HepG2 (cell line): ENCODE measurements around the gene RHBDD2. TPM values are rescaled to one million over a fixed set of nuclear protein-coding genes. Genes with fewer than 3 reads are reported as not detected.

ENCODE experiments used
- ATAC-seq: fragments of 200-7000 bp; cut with Tn5 transposase; 3 replicates; pipeline ENCODE4 v1.9.1; 2020; ENCODE audit warnings: mild to moderate bottlenecking, moderate library complexity
- BruUV-seq: library from RNA; stranded (reverse); fragments of 400-500 nt; replicated peaks from 2 replicates; lab custom pipeline; 2021; lab: Mats Ljungman, UMichigan
- CTCF ChIA-PET: fragments of 300-600 bp; formaldehyde crosslinking; extraction: SDS; loops from one replicate; lab custom pipeline; 2021; ENCODE audit warnings: low total read pairs, inconsistent platforms, low intra/inter-chr PET ratio; lab: Yijun Ruan, JAX
- POLR2A ChIA-PET: fragments of 350-600 bp; sonication (Branson Sonifier 250); formaldehyde crosslinking; loops from one replicate; lab custom pipeline; 2020; ENCODE audit warnings: antibody characterized with exemption, inconsistent platforms; lab: Yijun Ruan, JAX
- DNase-seq: peaks from one replicate; pipeline ENCODE4 v3.0.0-alpha.2; 2015; ENCODE audit warnings: low spot score
- FAIRE-seq: peaks from 3 replicates; lab custom pipeline; 2011; peaks lifted over from hg19 to GRCh38; lab: Jason Lieb, UNC
- H2AFZ ChIP-seq: one replicate; pipeline ENCODE4 v1.6.1; 2011; ENCODE audit warnings: low read length, inconsistent platforms
- H3K27ac ChIP-seq: fragments of 300-600 bp; 3 replicates; pipeline ENCODE4 v1.8.0; 2011; ENCODE audit warnings: mixed run types, mild to moderate bottlenecking, mixed read lengths, low read length, inconsistent platforms; ENCODE audit not compliant: insufficient read depth; ENCODE audit errors: extremely low read length
- H3K27me3 ChIP-seq, 2 experiments: fragments of 200-600 bp in 1 of 2; 2 replicates in 1 of 2; 3 replicates in 1 of 2; pipeline versions ENCODE4 v1.6.0 to v1.8.0; 2011; ENCODE audit warnings: low read length in 2 of 2, mild to moderate bottlenecking in 2 of 2, moderate library complexity in 2 of 2, inconsistent platforms in 1 of 2; ENCODE audit not compliant: insufficient read depth in 2 of 2, control insufficient read depth in 1 of 2
- H3K36me3 ChIP-seq, 2 experiments: fragments of 200-600 bp in 1 of 2; replicated peaks in 1 of 2; 2 replicates in 1 of 2; 3 replicates in 1 of 2; pipeline versions ENCODE4 v1.5.1 to v1.8.0; 2011; ENCODE audit warnings: low read length in 2 of 2, inconsistent platforms in 1 of 2; ENCODE audit not compliant: insufficient read depth in 2 of 2, control insufficient read depth in 1 of 2
- H3K4me1 ChIP-seq: 2 replicates; pipeline ENCODE4 v1.5.1; 2012; ENCODE audit warnings: low read length, inconsistent platforms; ENCODE audit not compliant: insufficient read depth
- H3K4me2 ChIP-seq: 2 replicates; pipeline ENCODE4 v1.6.0; 2011; ENCODE audit warnings: low read depth, low read length, inconsistent platforms
- H3K4me3 ChIP-seq, 3 experiments: fragments of 200-600 bp in 1 of 3; sonication (generic), shearing (Covaris generic) in 1 of 3; replicated peaks in 1 of 3; 2 replicates each; pipeline ENCODE4 v1.5.1; 2011 to 2016; ENCODE audit warnings: low read length in 3 of 3, inconsistent platforms in 2 of 3, low read depth in 2 of 3, mild to moderate bottlenecking in 2 of 3, control low read depth in 1 of 3, mixed read lengths in 1 of 3; ENCODE audit not compliant: insufficient read depth in 1 of 3
- H3K79me2 ChIP-seq: one replicate; pipeline ENCODE4 v1.6.1; 2011; ENCODE audit warnings: low read length, inconsistent platforms; ENCODE audit not compliant: insufficient read depth
- H3K9ac ChIP-seq: 2 replicates; pipeline ENCODE4 v1.6.0; 2011; ENCODE audit warnings: mild to moderate bottlenecking, low read depth, low read length, inconsistent platforms; ENCODE audit not compliant: insufficient read depth
- H3K9me3 ChIP-seq: 2 replicates; pipeline ENCODE4 v1.5.1; 2012; ENCODE audit warnings: mild to moderate bottlenecking, low read length
- H4K20me1 ChIP-seq: 2 replicates; pipeline ENCODE4 v1.6.0; 2011; ENCODE audit warnings: inconsistent platforms, mild to moderate bottlenecking, low read length, moderate library complexity; ENCODE audit not compliant: insufficient read depth
- ARHGAP35 ChIP-seq: sonication (generic); formaldehyde crosslinking; IDR thresholded peaks from 2 replicates; pipeline ENCODE4 v1.9.0; 2022; ENCODE audit warnings: mild to moderate bottlenecking, inconsistent platforms, moderate library complexity, missing genetic modification reagents, borderline replicate concordance
- MAFF ChIP-seq: IDR thresholded peaks from 2 replicates; pipeline ENCODE4 v1.6.1; 2011; ENCODE audit warnings: low read depth, low read length, improper control_type of control experiment
- NCOA1 ChIP-seq: sonication (generic); formaldehyde crosslinking; IDR thresholded peaks from 2 replicates; pipeline ENCODE4 v1.9.0; 2021; ENCODE audit warnings: missing genetic modification reagents
- NFYC ChIP-seq: IDR thresholded peaks from 2 replicates; pipeline ENCODE4 v1.6.1; 2016; ENCODE audit warnings: missing genetic modification reagents, missing compliant biosample characterization
- PHF5A ChIP-seq: IDR thresholded peaks from one replicate; pipeline ENCODE4 v1.6.1; 2018; ENCODE audit warnings: low read depth, missing genetic modification reagents; ENCODE audit not compliant: unreplicated experiment
- TEAD3 ChIP-seq: optimal IDR thresholded peaks from 2 replicates; pipeline ENCODE3; 2016; ENCODE audit warnings: borderline replicate concordance
- ZBTB21 ChIP-seq: sonication (generic); formaldehyde crosslinking; IDR thresholded peaks from 2 replicates; pipeline ENCODE4 v1.4.0; 2020; ENCODE audit warnings: missing genetic modification reagents
- ZNF335 ChIP-seq: sonication (generic); formaldehyde crosslinking; IDR thresholded peaks from 2 replicates; pipeline ENCODE4 v1.4.0; 2020; ENCODE audit warnings: missing genetic modification reagents
- ZNF33A ChIP-seq: sonication (generic); formaldehyde crosslinking; IDR thresholded peaks from 2 replicates; pipeline ENCODE4 v1.5.1; 2020; ENCODE audit warnings: missing genetic modification reagents, mild to moderate bottlenecking, moderate library complexity, borderline replicate concordance
- ZNF556 ChIP-seq: sonication (generic); formaldehyde crosslinking; IDR thresholded peaks from 2 replicates; pipeline ENCODE4 v1.4.0; 2020; ENCODE audit warnings: mild to moderate bottlenecking, missing genetic modification reagents, borderline replicate concordance
- ZNF607 ChIP-seq: sonication (generic); formaldehyde crosslinking; IDR thresholded peaks from 2 replicates; pipeline ENCODE4 v1.5.1; 2020; ENCODE audit warnings: missing genetic modification reagents, mild to moderate bottlenecking, borderline replicate concordance
- ZNF839 ChIP-seq: sonication (generic); formaldehyde crosslinking; IDR thresholded peaks from 2 replicates; pipeline ENCODE4 v1.4.0; 2020; ENCODE audit warnings: missing genetic modification reagents, mild to moderate bottlenecking, borderline replicate concordance
- whole genome bisulfite sequencing: methylation state at CpG from one replicate; pipeline ENCODE4 v1.1.6; 2017; ENCODE audit warnings: low lambda C conversion rate; 5-methylcytosine and 5-hydroxymethylcytosine counted together
- in situ Hi-C: cut with HindIII; loops from 2 replicates; pipeline ENCODE4 v1.10.0; 2017; ENCODE audit warnings: low pct_unique_long_range_greater_than_20kb; ENCODE audit not compliant: extremely low pct_ligation_motif_present
- intact Hi-C: fragments of 100-400 bp; cut with micrococcal nuclease; formaldehyde crosslinking; loops from one replicate; pipeline ENCODE4 v1.10.0; 2022; ENCODE audit not compliant: unreplicated experiment
- polyA plus RNA-seq, 8 experiments: library from polyadenylated mRNA; depleted of rRNA in 3 of 8; stranded (reverse) in 7 of 8; unstranded in 1 of 8; fragments of >200 nt; fragmentation: Illumina TruSeq in 4 of 8; extraction: Trizol in 4 of 8; gene quantifications; 2 replicates each; pipeline versions ENCODE4 v1.2.1 to v1.2.3, GENCODE V29; 2011 to 2016; ENCODE audit warnings: low read depth in 4 of 8, missing spikeins in 1 of 8, mixed read lengths in 1 of 8; ENCODE audit not compliant: insufficient read depth in 1 of 8
- total RNA-seq, 5 experiments: library from RNA; depleted of rRNA; stranded (reverse); fragments of >200 nt; fragmentation: Illumina TruSeq; extraction: Trizol; gene quantifications; 2 replicates each; pipeline ENCODE4 v1.2.3, GENCODE V29; 2016; ENCODE audit warnings: low read depth in 1 of 5
- TF ChIP-seq, protein P1 (sequence below): sonication (generic); formaldehyde crosslinking; IDR thresholded peaks from 2 replicates; pipeline ENCODE4 v1.8.1; 2022; ENCODE audit warnings: low read depth, mild to moderate bottlenecking, missing genetic modification reagents
- TF ChIP-seq, protein P2 (sequence below): sonication (generic); formaldehyde crosslinking; IDR thresholded peaks from 2 replicates; pipeline ENCODE4 v1.8.1; 2023; ENCODE audit warnings: mild to moderate bottlenecking, inconsistent platforms, moderate library complexity, missing genetic modification reagents, borderline replicate concordance
- TF ChIP-seq, protein P3 (sequence below): sonication (generic); formaldehyde crosslinking; IDR thresholded peaks from 2 replicates; pipeline ENCODE4 v1.9.0; 2022; ENCODE audit warnings: missing genetic modification reagents, mild to moderate bottlenecking, borderline replicate concordance
- TF ChIP-seq, protein P4 (sequence below): sonication (generic); formaldehyde crosslinking; IDR thresholded peaks from 2 replicates; pipeline ENCODE4 v1.5.0; 2020; ENCODE audit warnings: missing genetic modification reagents

RHBDD2 gene
- total and polyA plus RNA-seq, 2 of the 13 experiments (the other 11 are each of a cell fraction or from before 2014, with no cell fraction given) = 23.1 to 26.4 TPM

DNA sequence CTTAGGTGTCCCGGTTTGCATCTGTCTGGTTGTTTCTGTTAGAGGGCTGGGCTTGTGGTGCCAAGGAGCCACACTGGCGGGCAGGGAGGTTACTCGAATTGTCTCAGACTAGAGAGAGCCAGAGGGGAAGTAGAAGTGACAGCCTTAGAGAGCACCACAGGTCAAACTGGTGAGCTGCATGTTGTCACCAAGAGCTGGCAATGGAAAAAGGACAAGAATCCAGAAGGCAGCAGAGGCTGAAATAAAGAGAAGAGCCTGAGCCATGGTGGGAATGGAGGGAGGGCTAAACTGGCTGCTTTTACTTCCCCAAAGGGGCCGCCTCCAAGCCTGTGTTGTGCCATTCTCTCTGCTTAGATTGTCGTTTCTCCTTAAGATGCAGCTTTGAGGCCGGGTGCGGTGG is 31.1 kb upstream of the RHBDD2 start:
- TF ChIP-seq, protein P1, sequence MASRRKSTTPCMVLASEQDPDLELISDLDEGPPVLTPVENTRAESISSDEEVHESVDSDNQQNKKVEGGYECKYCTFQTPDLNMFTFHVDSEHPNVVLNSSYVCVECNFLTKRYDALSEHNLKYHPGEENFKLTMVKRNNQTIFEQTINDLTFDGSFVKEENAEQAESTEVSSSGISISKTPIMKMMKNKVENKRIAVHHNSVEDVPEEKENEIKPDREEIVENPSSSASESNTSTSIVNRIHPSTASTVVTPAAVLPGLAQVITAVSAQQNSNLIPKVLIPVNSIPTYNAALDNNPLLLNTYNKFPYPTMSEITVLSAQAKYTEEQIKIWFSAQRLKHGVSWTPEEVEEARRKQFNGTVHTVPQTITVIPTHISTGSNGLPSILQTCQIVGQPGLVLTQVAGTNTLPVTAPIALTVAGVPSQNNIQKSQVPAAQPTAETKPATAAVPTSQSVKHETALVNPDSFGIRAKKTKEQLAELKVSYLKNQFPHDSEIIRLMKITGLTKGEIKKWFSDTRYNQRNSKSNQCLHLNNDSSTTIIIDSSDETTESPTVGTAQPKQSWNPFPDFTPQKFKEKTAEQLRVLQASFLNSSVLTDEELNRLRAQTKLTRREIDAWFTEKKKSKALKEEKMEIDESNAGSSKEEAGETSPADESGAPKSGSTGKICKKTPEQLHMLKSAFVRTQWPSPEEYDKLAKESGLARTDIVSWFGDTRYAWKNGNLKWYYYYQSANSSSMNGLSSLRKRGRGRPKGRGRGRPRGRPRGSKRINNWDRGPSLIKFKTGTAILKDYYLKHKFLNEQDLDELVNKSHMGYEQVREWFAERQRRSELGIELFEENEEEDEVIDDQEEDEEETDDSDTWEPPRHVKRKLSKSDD (CRISPR knock-in tag) = no peak
- TF ChIP-seq ARHGAP35 (CRISPR knock-in tag) = no peak
- TF ChIP-seq ZNF33A (CRISPR knock-in tag) = no peak
- TF ChIP-seq ZNF556 (CRISPR knock-in tag) = no peak
- no peak for TF ChIP-seq TEAD3
- no peak for TF ChIP-seq ZNF607 (CRISPR knock-in tag)
- no peak for TF ChIP-seq PHF5A
- no peak for TF ChIP-seq NFYC (CRISPR knock-in tag)
- TF ChIP-seq, protein P2, sequence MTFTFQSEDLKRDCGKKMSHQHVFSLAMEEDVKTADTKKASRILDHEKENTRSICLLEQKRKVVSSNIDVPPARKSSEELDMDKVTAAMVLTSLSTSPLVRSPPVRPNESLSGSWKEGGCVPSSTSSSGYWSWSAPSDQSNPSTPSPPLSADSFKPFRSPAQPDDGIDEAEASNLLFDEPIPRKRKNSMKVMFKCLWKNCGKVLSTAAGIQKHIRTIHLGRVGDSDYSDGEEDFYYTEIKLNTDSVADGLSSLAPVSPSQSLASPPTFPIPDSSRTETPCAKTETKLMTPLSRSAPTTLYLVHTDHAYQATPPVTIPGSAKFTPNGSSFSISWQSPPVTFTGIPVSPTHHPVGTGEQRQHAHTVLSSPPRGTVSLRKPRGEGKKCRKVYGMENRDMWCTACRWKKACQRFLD (CRISPR knock-in tag) = no peak
- no peak for TF ChIP-seq MAFF
- no peak for TF ChIP-seq ZNF335
- TF ChIP-seq ZBTB21 (CRISPR knock-in tag) = no peak
- TF ChIP-seq, protein P3, sequence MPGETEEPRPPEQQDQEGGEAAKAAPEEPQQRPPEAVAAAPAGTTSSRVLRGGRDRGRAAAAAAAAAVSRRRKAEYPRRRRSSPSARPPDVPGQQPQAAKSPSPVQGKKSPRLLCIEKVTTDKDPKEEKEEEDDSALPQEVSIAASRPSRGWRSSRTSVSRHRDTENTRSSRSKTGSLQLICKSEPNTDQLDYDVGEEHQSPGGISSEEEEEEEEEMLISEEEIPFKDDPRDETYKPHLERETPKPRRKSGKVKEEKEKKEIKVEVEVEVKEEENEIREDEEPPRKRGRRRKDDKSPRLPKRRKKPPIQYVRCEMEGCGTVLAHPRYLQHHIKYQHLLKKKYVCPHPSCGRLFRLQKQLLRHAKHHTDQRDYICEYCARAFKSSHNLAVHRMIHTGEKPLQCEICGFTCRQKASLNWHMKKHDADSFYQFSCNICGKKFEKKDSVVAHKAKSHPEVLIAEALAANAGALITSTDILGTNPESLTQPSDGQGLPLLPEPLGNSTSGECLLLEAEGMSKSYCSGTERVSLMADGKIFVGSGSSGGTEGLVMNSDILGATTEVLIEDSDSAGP = no peak
- TF ChIP-seq, protein P4, sequence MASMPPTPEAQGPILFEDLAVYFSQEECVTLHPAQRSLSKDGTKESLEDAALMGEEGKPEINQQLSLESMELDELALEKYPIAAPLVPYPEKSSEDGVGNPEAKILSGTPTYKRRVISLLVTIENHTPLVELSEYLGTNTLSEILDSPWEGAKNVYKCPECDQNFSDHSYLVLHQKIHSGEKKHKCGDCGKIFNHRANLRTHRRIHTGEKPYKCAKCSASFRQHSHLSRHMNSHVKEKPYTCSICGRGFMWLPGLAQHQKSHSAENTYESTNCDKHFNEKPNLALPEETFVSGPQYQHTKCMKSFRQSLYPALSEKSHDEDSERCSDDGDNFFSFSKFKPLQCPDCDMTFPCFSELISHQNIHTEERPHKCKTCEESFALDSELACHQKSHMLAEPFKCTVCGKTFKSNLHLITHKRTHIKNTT (CRISPR knock-in tag) = no peak
- no peak for TF ChIP-seq ZNF839 (CRISPR knock-in tag)
- no peak for TF ChIP-seq NCOA1 (CRISPR knock-in tag)
- Histone ChIP-seq H2AFZ (no peak overlapping the region), H3K27me3 (no peaks in the 10 kb centered on the region), H3K4me1 (peaks cover 14% of the 10 kb centered on the region), H3K36me3 (no peaks in the 10 kb centered on the region), H3K9me3 (no peaks in the 10 kb centered on the region), H3K9ac (no peak overlapping the region), H3K4me2 (no peak overlapping the region), H4K20me1 (no peaks in the 10 kb centered on the region), H3K79me2 (no peaks in the 10 kb centered on the region), H3K27ac (no peak overlapping the region), H3K4me3 (no peak overlapping the region)
- CTCF ChIA-PET = no interaction called here
- BruUV-seq = no TSS peak
- in situ Hi-C loops (no loop called here), intact Hi-C loops (no loop called here)
- DNase-seq = no peak
- POLR2A ChIA-PET = no interaction called here
- no peak for ATAC-seq
- FAIRE-seq = no peak
- 43% methylated on average over 7 of the region's 7 CpGs for WGBS
